Esophagus squamous epithelium (tissue), 4 donors: ENCODE data around the gene INHBC.

ENCODE experiments used
- POLR2A ChIP-seq, 4 donors: fragments of 450-650 bp; IDR thresholded peaks; one replicate each; pipeline ENCODE4 v1.6.1; 2017; ENCODE audit warnings: antibody characterized with exemption in 4 of 4, mild to moderate bottlenecking in 4 of 4, moderate library complexity in 3 of 4
- TF ChIP-seq, protein P1 (sequence below), 6 experiments: fragments of 450-650 bp in 4 of 6; fragments of 200-600 bp in 2 of 6; sonication (generic) in 2 of 6; IDR thresholded peaks; one replicate each; pipeline ENCODE4 v1.5.1; 2016 to 2019; ENCODE audit warnings: antibody characterized with exemption in 6 of 6, mild to moderate bottlenecking in 4 of 6, moderate library complexity in 4 of 6

DNA sequence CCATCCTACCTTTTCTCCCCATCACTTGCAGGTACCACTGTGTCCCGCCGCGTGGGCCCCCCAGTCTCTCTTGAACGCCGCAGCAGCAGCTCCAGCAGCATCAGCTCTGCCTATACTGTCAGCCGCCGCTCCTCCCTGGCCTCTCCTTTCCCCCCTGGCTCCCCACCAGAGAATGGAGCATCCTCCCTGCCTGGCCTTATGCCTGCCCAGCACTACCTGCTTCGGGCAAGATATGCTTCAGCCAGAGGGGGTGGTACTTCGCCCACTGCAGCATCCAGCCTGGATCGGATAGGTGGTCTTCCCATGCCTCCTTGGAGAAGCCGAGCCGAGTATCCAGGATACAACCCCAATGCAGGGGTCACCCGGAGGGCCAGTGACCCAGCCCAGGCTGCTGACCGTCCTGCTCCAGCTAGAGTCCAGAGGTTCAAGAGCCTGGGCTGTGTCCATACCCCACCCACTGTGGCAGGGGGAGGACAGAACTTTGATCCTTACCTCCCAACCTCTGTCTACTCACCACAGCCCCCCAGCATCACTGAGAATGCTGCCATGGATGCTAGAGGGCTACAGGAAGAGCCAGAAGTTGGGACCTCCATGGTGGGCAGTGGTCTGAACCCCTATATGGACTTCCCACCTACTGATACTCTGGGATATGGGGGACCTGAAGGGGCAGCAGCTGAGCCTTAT lies 35.8 kb downstream of the INHBC start:
- TF ChIP-seq, protein P1, sequence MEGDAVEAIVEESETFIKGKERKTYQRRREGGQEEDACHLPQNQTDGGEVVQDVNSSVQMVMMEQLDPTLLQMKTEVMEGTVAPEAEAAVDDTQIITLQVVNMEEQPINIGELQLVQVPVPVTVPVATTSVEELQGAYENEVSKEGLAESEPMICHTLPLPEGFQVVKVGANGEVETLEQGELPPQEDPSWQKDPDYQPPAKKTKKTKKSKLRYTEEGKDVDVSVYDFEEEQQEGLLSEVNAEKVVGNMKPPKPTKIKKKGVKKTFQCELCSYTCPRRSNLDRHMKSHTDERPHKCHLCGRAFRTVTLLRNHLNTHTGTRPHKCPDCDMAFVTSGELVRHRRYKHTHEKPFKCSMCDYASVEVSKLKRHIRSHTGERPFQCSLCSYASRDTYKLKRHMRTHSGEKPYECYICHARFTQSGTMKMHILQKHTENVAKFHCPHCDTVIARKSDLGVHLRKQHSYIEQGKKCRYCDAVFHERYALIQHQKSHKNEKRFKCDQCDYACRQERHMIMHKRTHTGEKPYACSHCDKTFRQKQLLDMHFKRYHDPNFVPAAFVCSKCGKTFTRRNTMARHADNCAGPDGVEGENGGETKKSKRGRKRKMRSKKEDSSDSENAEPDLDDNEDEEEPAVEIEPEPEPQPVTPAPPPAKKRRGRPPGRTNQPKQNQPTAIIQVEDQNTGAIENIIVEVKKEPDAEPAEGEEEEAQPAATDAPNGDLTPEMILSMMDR (IDR thresholded peaks at IDR 0.05): no peak
- TF ChIP-seq POLR2A (IDR thresholded peaks at IDR 0.05): no peak
